Measurements from ENCODE around the gene ZNF280C.

The ZNF280C gene

GRCh38 chrX:130176942-130177341, 91.8 kb downstream of the ZNF280C start:
- DNase-seq (ENCODE audit: low read depth in 2 of 2), result no peak

- no peak for DNase-seq (ENCODE audit: low read depth in 2 of 2)
Measured at GRCh38 chrX:130176354-130176776, 92.3 kb downstream of the ZNF280C start.

GRCh38 chrX:130174937-130175336, 93.8 kb downstream of the ZNF280C start:
- no peak for DNase-seq (ENCODE audit: low read depth in 2 of 2)

- no peak for DNase-seq (ENCODE audit: low read depth in 2 of 2)
Measured at GRCh38 chrX:130174045-130174704, 94.5 kb downstream of the ZNF280C start.

- peak in 1 of 2 donors; percentile 25 for DNase-seq (ENCODE audit: low read depth in 2 of 2)
Measured at GRCh38 chrX:130173190-130173895, 95.4 kb downstream of the ZNF280C start.

- no peak for DNase-seq (ENCODE audit: low read depth in 2 of 2)
Measured at GRCh38 chrX:130172127-130172845, 96.4 kb downstream of the ZNF280C start.

GRCh38 chrX:130171446-130172126, 97.1 kb downstream of the ZNF280C start, which contains the start of gene RAB33A:
TSS of gene RAB33A (plus strand) at chrX:130171962. CDS start at chrX:130172063, 101 bp downstream.
- DNase-seq (ENCODE audit: low read depth in 2 of 2), result no peak

GRCh38 chrX:130170752-130171445, 97.8 kb downstream of the ZNF280C start:
- DNase-seq (ENCODE audit: low read depth in 2 of 2), result peak; percentile 46

GRCh38 chrX:130167040-130167439, 101.7 kb downstream of the ZNF280C start:
- no peak for DNase-seq (ENCODE audit: low read depth in 2 of 2)

- DNase-seq (ENCODE audit: low read depth in 2 of 2), result no peak
Measured at GRCh38 chrX:130166503-130166777, 102.3 kb downstream of the ZNF280C start.

- peak; percentile 75 to 78 for DNase-seq (ENCODE audit: low read depth in 2 of 2)
Measured at GRCh38 chrX:130165703-130166502, 102.8 kb downstream of the ZNF280C start, which contains the start of gene AIFM1. TSS of gene AIFM1 (minus strand) at chrX:130165841. CDS start at chrX:130165656, 185 bp downstream.

GRCh38 chrX:130165181-130165702, 103.5 kb downstream of the ZNF280C start:
- no peak for DNase-seq (ENCODE audit: low read depth in 2 of 2)

- no peak for DNase-seq (ENCODE audit: low read depth in 2 of 2)
Measured at GRCh38 chrX:130163398-130163797, 105.3 kb downstream of the ZNF280C start.

- DNase-seq (ENCODE audit: low read depth in 2 of 2), result no peak
Measured at GRCh38 chrX:130162094-130162735, 106.5 kb downstream of the ZNF280C start.

- no peak for DNase-seq (ENCODE audit: low read depth in 2 of 2)
Measured at GRCh38 chrX:130159776-130160175, 108.9 kb downstream of the ZNF280C start.

GRCh38 chrX:130158311-130158710, 110.4 kb downstream of the ZNF280C start:
- no peak for DNase-seq (ENCODE audit: low read depth in 2 of 2)

GRCh38 chrX:130155564-130155963, 113.1 kb downstream of the ZNF280C start:
- no peak for DNase-seq (ENCODE audit: low read depth in 2 of 2)

Data from stimulated activated CD4-positive, alpha-beta T cell treated with anti-CD3 and anti-CD28 coated beads, Interleukin-4, amount 100 ng/mL, for 48 hours (primary cell).